Measurements from ENCODE around the gene SWAP70.
A peak's percentile ranks its signal among the peaks of the same experiment; 100 is the strongest.

SWAP70 gene

GRCh38 chr11:9717719-9718118 is 53.8 kb downstream of the SWAP70 start:
- Histone ChIP-seq H3K4me3 (ENCODE audit: insufficient read depth in 1 of 2, low read depth in 1 of 2, low read length in 2 of 2) (no peak overlapping the region), H3K9ac (ENCODE audit: low read length) (no peak overlapping the region), H2BK12ac (ENCODE audit: low read length in 2 of 2) (no peak overlapping the region), H2AFZ (ENCODE audit: low read depth, low read length) (no peak overlapping the region), H3K4me1 (ENCODE audit: control insufficient read depth, insufficient read depth, low read depth, low read length) (peaks cover 7% of the 10 kb centered on the region), H3K4ac (ENCODE audit: low read depth in 1 of 2, low read length in 2 of 2) (no peak overlapping the region), H3K27ac (ENCODE audit: low read length, poor library complexity, severe bottlenecking) (no peak overlapping the region), H3K9me3 (ENCODE audit: control insufficient read depth, low read length) (no peaks in the 10 kb centered on the region), H3K14ac (ENCODE audit: low read length in 2 of 2) (no peak overlapping the region), H2BK120ac (ENCODE audit: low read depth, low read length) (no peak overlapping the region), H3K27me3 (ENCODE audit: control insufficient read depth in 1 of 2, insufficient read depth in 1 of 2, low read length in 2 of 2) (no peaks in the 10 kb centered on the region), H4K8ac (ENCODE audit: low read length) (no peak overlapping the region), H4K91ac (ENCODE audit: low read length) (no peak overlapping the region), H3K23ac (ENCODE audit: low read length in 2 of 2) (no peak overlapping the region), H2AK5ac (ENCODE audit: low read length, severe bottlenecking) (no peak overlapping the region), H3K79me1 (replicated peaks; ENCODE audit: low read length, poor library complexity, severe bottlenecking) (peaks cover 26% of the 10 kb centered on the region), H3K4me2 (ENCODE audit: low read length, poor library complexity, severe bottlenecking) (no peak overlapping the region), H2BK5ac (ENCODE audit: low read depth, low read length, poor library complexity, severe bottlenecking) (no peak overlapping the region), H2BK15ac (ENCODE audit: low read depth, poor library complexity, severe bottlenecking) (no peak overlapping the region), H3K36me3 (ENCODE audit: control insufficient read depth in 1 of 2, insufficient read depth in 2 of 2, low read depth in 1 of 2, low read length in 2 of 2) (peaks cover 11 to 24% of the 10 kb centered on the region in 2 experiments), H3K18ac (ENCODE audit: low read depth in 1 of 2, low read length in 2 of 2) (peak overlapping the region in 1 of 2 experiments; percentile 42)
- WGBS, result 100% methylated on average over 2 of the region's 2 CpGs
- no peak for DNase-seq

- Histone ChIP-seq H3K9ac (ENCODE audit: low read length) (no peak overlapping the region), H2BK15ac (ENCODE audit: low read depth, poor library complexity, severe bottlenecking) (no peak overlapping the region), H3K79me1 (replicated peaks; ENCODE audit: low read length, poor library complexity, severe bottlenecking) (peaks cover 30% of the 10 kb centered on the region), H3K27me3 (ENCODE audit: control insufficient read depth in 1 of 2, insufficient read depth in 1 of 2, low read length in 2 of 2) (no peaks in the 10 kb centered on the region), H3K18ac (ENCODE audit: low read depth in 1 of 2, low read length in 2 of 2) (no peak overlapping the region), H2AFZ (ENCODE audit: low read depth, low read length) (no peak overlapping the region), H3K36me3 (ENCODE audit: control insufficient read depth in 1 of 2, insufficient read depth in 2 of 2, low read depth in 1 of 2, low read length in 2 of 2) (peaks cover 11 to 24% of the 10 kb centered on the region in 2 experiments), H2BK5ac (ENCODE audit: low read depth, low read length, poor library complexity, severe bottlenecking) (no peak overlapping the region), H3K9me3 (ENCODE audit: control insufficient read depth, low read length) (no peaks in the 10 kb centered on the region), H3K4me1 (ENCODE audit: control insufficient read depth, insufficient read depth, low read depth, low read length) (peaks cover 7% of the 10 kb centered on the region), H3K4ac (ENCODE audit: low read depth in 1 of 2, low read length in 2 of 2) (no peak overlapping the region), H3K27ac (ENCODE audit: low read length, poor library complexity, severe bottlenecking) (no peak overlapping the region), H2BK120ac (ENCODE audit: low read depth, low read length) (no peak overlapping the region), H3K4me3 (ENCODE audit: insufficient read depth in 1 of 2, low read depth in 1 of 2, low read length in 2 of 2) (no peak overlapping the region), H4K91ac (ENCODE audit: low read length) (no peak overlapping the region), H4K8ac (ENCODE audit: low read length) (no peak overlapping the region), H2BK12ac (ENCODE audit: low read length in 2 of 2) (no peak overlapping the region), H2AK5ac (ENCODE audit: low read length, severe bottlenecking) (no peak overlapping the region), H3K23ac (ENCODE audit: low read length in 2 of 2) (no peak overlapping the region), H3K4me2 (ENCODE audit: low read length, poor library complexity, severe bottlenecking) (no peak overlapping the region), H3K14ac (ENCODE audit: low read length in 2 of 2) (no peak overlapping the region)
- DNase-seq, result no peak
These were observed 54.3 kb downstream of the SWAP70 start for GRCh38 chr11:9718147-9718546.

- Histone ChIP-seq H4K8ac (ENCODE audit: low read length) (no peak overlapping the region), H3K4me2 (ENCODE audit: low read length, poor library complexity, severe bottlenecking) (no peak overlapping the region), H3K36me3 (ENCODE audit: control insufficient read depth in 1 of 2, insufficient read depth in 2 of 2, low read depth in 1 of 2, low read length in 2 of 2) (peaks cover 11 to 23% of the 10 kb centered on the region in 2 experiments), H3K9ac (ENCODE audit: low read length) (peak overlapping the region; percentile 44), H3K27ac (ENCODE audit: low read length, poor library complexity, severe bottlenecking) (no peak overlapping the region), H3K27me3 (ENCODE audit: control insufficient read depth in 1 of 2, insufficient read depth in 1 of 2, low read length in 2 of 2) (no peaks in the 10 kb centered on the region), H3K18ac (ENCODE audit: low read depth in 1 of 2, low read length in 2 of 2) (no peak overlapping the region), H3K4me3 (ENCODE audit: insufficient read depth in 1 of 2, low read depth in 1 of 2, low read length in 2 of 2) (no peak overlapping the region), H2AK5ac (ENCODE audit: low read length, severe bottlenecking) (peak overlapping the region; percentile 68), H2BK120ac (ENCODE audit: low read depth, low read length) (peak overlapping the region; percentile 30), H2BK5ac (ENCODE audit: low read depth, low read length, poor library complexity, severe bottlenecking) (no peak overlapping the region), H3K23ac (ENCODE audit: low read length in 2 of 2) (no peak overlapping the region), H3K79me1 (replicated peaks; ENCODE audit: low read length, poor library complexity, severe bottlenecking) (peaks cover 32% of the 10 kb centered on the region), H2BK12ac (ENCODE audit: low read length in 2 of 2) (no peak overlapping the region), H3K4me1 (ENCODE audit: control insufficient read depth, insufficient read depth, low read depth, low read length) (peaks cover 7% of the 10 kb centered on the region), H3K14ac (ENCODE audit: low read length in 2 of 2) (no peak overlapping the region), H3K9me3 (ENCODE audit: control insufficient read depth, low read length) (no peaks in the 10 kb centered on the region), H4K91ac (ENCODE audit: low read length) (no peak overlapping the region), H3K4ac (ENCODE audit: low read depth in 1 of 2, low read length in 2 of 2) (no peak overlapping the region), H2BK15ac (ENCODE audit: low read depth, poor library complexity, severe bottlenecking) (no peak overlapping the region), H2AFZ (ENCODE audit: low read depth, low read length) (no peak overlapping the region)
- no peak for DNase-seq
- 78% methylated on average over 4 of the region's 4 CpGs for WGBS
These were observed 55.9 kb downstream of the SWAP70 start for GRCh38 chr11:9719566-9720289.

GRCh38 chr11:9720290-9720630 is 56.4 kb downstream of the SWAP70 start:
- Histone ChIP-seq H4K91ac (ENCODE audit: low read length) (no peak overlapping the region), H3K79me1 (replicated peaks; ENCODE audit: low read length, poor library complexity, severe bottlenecking) (peaks cover 28% of the 10 kb centered on the region), H2AFZ (ENCODE audit: low read depth, low read length) (no peak overlapping the region), H3K27me3 (ENCODE audit: control insufficient read depth in 1 of 2, insufficient read depth in 1 of 2, low read length in 2 of 2) (no peaks in the 10 kb centered on the region), H2BK5ac (ENCODE audit: low read depth, low read length, poor library complexity, severe bottlenecking) (no peak overlapping the region), H3K4ac (ENCODE audit: low read depth in 1 of 2, low read length in 2 of 2) (no peak overlapping the region), H3K23ac (ENCODE audit: low read length in 2 of 2) (no peak overlapping the region), H3K9ac (ENCODE audit: low read length) (no peak overlapping the region), H3K18ac (ENCODE audit: low read depth in 1 of 2, low read length in 2 of 2) (no peak overlapping the region), H2BK12ac (ENCODE audit: low read length in 2 of 2) (no peak overlapping the region), H2BK120ac (ENCODE audit: low read depth, low read length) (peak overlapping the region; percentile 30), H3K36me3 (ENCODE audit: control insufficient read depth in 1 of 2, insufficient read depth in 2 of 2, low read depth in 1 of 2, low read length in 2 of 2) (peaks cover 7 to 23% of the 10 kb centered on the region in 2 experiments), H3K9me3 (ENCODE audit: control insufficient read depth, low read length) (no peaks in the 10 kb centered on the region), H3K4me2 (ENCODE audit: low read length, poor library complexity, severe bottlenecking) (no peak overlapping the region), H3K4me1 (ENCODE audit: control insufficient read depth, insufficient read depth, low read depth, low read length) (peaks cover 7% of the 10 kb centered on the region), H3K4me3 (ENCODE audit: insufficient read depth in 1 of 2, low read depth in 1 of 2, low read length in 2 of 2) (no peak overlapping the region), H4K8ac (ENCODE audit: low read length) (no peak overlapping the region), H3K14ac (ENCODE audit: low read length in 2 of 2) (no peak overlapping the region), H2BK15ac (ENCODE audit: low read depth, poor library complexity, severe bottlenecking) (no peak overlapping the region), H2AK5ac (ENCODE audit: low read length, severe bottlenecking) (peak overlapping the region; percentile 68), H3K27ac (ENCODE audit: low read length, poor library complexity, severe bottlenecking) (no peak overlapping the region)
- DNase-seq, result no peak
- 85% methylated on average over 5 of the region's 5 CpGs for WGBS

Data from mesenchymal stem cell (in vitro differentiated cells and primary cell).